Activated naive CD4-positive, alpha-beta T cell treated with anti-CD3 and anti-CD28 coated beads, Interleukin-2, amount 50 U/mL, for 72 hours (primary cell): Measurements from ENCODE around the gene LIMK2. TPM values are rescaled to one million over a fixed set of nuclear protein-coding genes. Genes with fewer than 3 reads are reported as not detected.
A peak's percentile ranks its signal among the peaks of the same experiment; 100 is the strongest.

Source experiments
- ATAC-seq, 2 donors: fragments of 150-1000 bp; cut with Tn5 transposase; 2 replicates each; pipeline ENCODE4 v1.10.0; 2021; ENCODE audit warnings: mild to moderate bottlenecking in 2 of 2, moderate library complexity in 2 of 2
- DNase-seq, 2 donors: peaks; one replicate each; pipeline ENCODE4 v3.0.0; 2021 to 2022; ENCODE audit warnings: low spot score in 2 of 2
- H3K27ac Mint-ChIP-seq, 2 donors: one replicate each; pipeline ENCODE4 v1.8.0; 2022; ENCODE audit warnings: mild to moderate bottlenecking in 2 of 2, mixed read lengths in 2 of 2
- H3K36me3 Mint-ChIP-seq, 2 donors: one replicate each; pipeline ENCODE4 v1.8.0; 2022; ENCODE audit warnings: mixed read lengths in 2 of 2
- H3K9me3 Mint-ChIP-seq, 2 donors: one replicate each; pipeline ENCODE4 v1.8.0; 2022; ENCODE audit warnings: mixed read lengths in 2 of 2
- total RNA-seq, 2 donors: library from RNA; stranded (reverse); gene quantifications; one replicate each; pipeline ENCODE4 v1.2.3, GENCODE V29; 2022

The LIMK2 gene
- total RNA-seq, 2 donors from 2014 or later = 46.8 to 66.2 TPM

DNA sequence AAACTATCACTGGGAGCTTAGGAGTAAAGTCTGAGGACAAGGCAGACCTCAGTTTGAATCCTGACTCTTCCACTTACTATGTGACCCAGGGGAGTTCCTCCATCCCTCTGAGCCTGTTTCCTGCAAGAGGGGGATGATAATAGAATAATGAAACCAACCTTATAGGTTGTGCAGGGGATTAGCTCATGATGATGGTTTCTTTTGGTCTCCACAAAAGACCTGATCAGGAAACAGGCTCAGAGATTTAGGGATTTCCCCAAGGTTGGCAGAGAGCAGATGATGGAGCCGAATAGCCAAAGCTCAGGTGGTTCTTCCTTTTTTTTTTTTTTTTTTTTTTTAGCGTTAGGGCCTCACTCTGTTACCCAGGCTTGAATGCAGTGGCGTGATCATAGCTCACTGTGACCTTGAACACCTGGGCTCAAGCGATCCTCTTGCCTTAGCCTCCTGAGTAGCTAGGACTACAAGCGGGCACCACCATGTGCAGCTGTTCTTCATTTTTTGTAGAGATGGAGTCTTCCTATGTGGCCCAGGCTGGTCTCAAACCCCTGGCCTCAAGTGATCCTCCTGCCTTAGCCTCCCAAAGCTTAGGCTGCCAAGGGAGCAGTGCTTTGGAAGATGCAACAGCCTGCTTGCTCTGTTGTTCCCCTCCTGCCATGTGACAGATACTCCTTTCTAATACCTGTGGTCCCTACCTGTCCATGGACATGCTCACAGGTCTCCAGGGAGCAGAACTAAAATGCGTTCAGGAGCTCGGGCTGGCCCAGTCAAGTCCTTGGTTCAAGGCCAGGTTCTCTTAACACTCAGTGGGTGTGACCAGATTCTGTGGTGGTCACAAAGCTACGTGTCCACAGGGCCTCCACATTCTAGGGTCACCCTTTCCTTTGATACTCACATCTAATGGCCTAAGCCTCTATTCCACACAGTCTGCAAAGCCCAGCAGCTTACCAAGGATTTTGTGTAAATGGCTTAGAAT, 111.8 kb downstream of the LIMK2 start:
- Mint-ChIP-seq H3K9me3 (no peaks in the 10 kb centered on the region), H3K27ac (peak overlapping the region; percentile 66 to 73), H3K36me3 (peaks cover 0 to 17% of the 10 kb centered on the region in 2 donors)
- ATAC-seq (peak; percentile 24 to 82), DNase-seq (peak in 1 of 2 donors; percentile 54)

DNA sequence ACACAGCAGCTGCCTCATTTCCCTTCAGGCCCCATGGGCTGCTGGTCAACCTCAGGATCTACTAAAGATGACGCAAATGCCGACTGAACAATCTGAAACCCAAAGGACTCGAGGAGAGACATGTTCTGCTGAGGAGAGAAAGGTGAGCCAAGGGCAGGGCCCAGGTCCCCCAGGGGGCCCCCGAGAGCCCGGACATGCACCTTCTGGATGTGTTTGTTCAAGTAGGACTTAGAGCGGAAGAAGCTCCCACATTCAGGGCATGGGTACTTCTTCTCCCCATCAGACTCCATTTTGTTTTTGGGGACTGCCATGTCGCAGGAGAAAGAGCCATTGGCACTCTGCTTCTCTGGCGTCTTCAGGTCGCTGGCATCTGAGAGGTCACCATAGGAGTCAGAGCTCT, 114.8 kb downstream of the LIMK2 start:
- Mint-ChIP-seq H3K27ac (no peak overlapping the region), H3K9me3 (no peaks in the 10 kb centered on the region), H3K36me3 (peaks cover 0 to 31% of the 10 kb centered on the region in 2 donors)
- no peak for DNase-seq
- ATAC-seq = no peak

- ATAC-seq (no peak), DNase-seq (no peak)
- Mint-ChIP-seq H3K27ac (peak overlapping the region; percentile 7 to 52), H3K9me3 (no peaks in the 10 kb centered on the region), H3K36me3 (peaks cover 0 to 36% of the 10 kb centered on the region in 2 donors)
Observed at GRCh38 chr22:31327806-31328543, 115.9 kb downstream of the LIMK2 start.

- peaks cover 0 to 42% of the 10 kb centered on the region in 2 donors for H3K36me3 Mint-ChIP-seq
- no peaks in the 10 kb centered on the region for H3K9me3 Mint-ChIP-seq
- no peak for DNase-seq
- H3K27ac Mint-ChIP-seq = peak overlapping the region; percentile 77
- ATAC-seq = no peak
Observed at GRCh38 chr22:31328544-31328960, 116.5 kb downstream of the LIMK2 start.

- DNase-seq = no peak
- Mint-ChIP-seq H3K27ac (peak overlapping the region; percentile 77), H3K36me3 (peaks cover 0 to 47% of the 10 kb centered on the region in 2 donors), H3K9me3 (no peaks in the 10 kb centered on the region)
- ATAC-seq = no peak
Observed at GRCh38 chr22:31329029-31329428, 116.9 kb downstream of the LIMK2 start.

Other genes starting within 250 kb of the LIMK2 start
- 10 to 100 TPM in 1 of 2 donors, 1 to 10 TPM in 1; 8.6 to 24.0 TPM for gene MORC2, start 243.5 kb upstream of the LIMK2 start, total RNA-seq
- gene TUG1, start 243.0 kb upstream of the LIMK2 start, total RNA-seq = 10 to 100 TPM; 36.4 to 62.1 TPM
- gene SMTN, start 131.0 kb upstream of the LIMK2 start, total RNA-seq = 100 to 1,000 TPM in 1 of 2 donors, 10 to 100 TPM in 1; 32.5 to 128 TPM
- gene SELENOM, start 104.7 kb upstream of the LIMK2 start, total RNA-seq = 10 to 100 TPM in 1 of 2 donors, 1 to 10 TPM in 1; 7.0 to 10.2 TPM
- under 1 TPM; 0.32 to 0.43 TPM for gene INPP5J, start 89.3 kb upstream of the LIMK2 start, total RNA-seq
- not detected for gene PLA2G3, start 71.8 kb upstream of the LIMK2 start, total RNA-seq
- 10 to 100 TPM; 14.5 to 23.9 TPM for gene RNF185, start 52.1 kb upstream of the LIMK2 start, total RNA-seq
- gene PIK3IP1, start 80.2 kb downstream of the LIMK2 start, total RNA-seq = 10 to 100 TPM; 20.0 to 20.8 TPM
- gene PATZ1, start 134.0 kb downstream of the LIMK2 start, total RNA-seq = 10 to 100 TPM; 23.5 to 32.3 TPM
- gene DRG1, start 187.3 kb downstream of the LIMK2 start, total RNA-seq = 100 to 1,000 TPM; 100 to 103 TPM